Fibroblast of skin of back (primary cell): ENCODE measurements around the gene ZCCHC8.
"Not testable (repeated sequence)": the region's sequence is repeated elsewhere in the genome, so short reads cannot be mapped to it uniquely, and the experiment has no call there.

ENCODE experiments used
- DNase-seq: peaks from one replicate; pipeline ENCODE4 v3.0.0-alpha.2; 2013

Gene ZCCHC8

DNA sequence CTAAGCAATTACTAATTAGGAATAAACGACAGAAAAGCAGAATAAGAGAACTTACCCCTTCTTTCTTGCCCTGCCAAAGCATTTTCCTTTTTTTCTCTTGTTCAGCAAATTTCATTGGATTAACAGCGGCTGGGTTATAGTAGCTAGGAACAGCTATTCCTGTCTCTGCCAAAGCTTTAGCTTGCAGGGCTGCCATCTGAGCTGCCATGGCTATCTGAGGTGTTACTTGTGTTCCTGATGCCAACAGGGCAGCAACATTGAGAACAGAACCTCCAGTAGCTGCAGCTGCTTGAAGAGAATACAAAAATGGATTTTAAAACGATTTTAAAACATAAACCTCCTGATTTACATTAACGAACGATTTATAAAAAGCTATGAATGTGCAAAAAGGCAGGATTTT, 7.4 kb upstream of the ZCCHC8 start:
- DNase-seq: no peak

DNA sequence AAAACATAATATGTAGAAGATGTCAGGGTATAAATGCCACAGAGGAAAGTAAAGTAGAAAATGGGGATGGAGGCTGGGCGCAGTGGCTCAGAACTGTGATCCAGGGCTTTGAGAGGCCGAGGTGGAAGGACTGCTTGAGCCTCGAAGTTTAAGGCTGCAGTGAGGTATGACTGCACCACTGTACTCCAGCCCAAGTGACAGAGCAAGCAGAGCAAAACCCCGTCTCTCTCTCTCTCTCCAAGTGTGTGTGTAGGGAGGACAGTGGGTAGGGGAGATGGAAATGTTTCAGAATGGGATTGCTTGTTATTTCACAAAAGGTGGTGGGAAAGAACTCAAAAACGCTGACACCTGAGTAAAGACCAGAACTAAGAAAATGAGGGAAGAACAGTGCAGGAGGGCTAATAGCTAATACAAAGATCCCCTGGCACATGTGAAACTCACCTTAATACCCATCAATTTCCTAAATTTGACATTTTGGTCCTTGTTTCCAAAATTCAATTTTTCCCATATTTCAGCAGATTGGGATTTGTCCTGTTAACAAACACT, 5.7 kb upstream of the ZCCHC8 start:
- DNase-seq: no peak

DNA sequence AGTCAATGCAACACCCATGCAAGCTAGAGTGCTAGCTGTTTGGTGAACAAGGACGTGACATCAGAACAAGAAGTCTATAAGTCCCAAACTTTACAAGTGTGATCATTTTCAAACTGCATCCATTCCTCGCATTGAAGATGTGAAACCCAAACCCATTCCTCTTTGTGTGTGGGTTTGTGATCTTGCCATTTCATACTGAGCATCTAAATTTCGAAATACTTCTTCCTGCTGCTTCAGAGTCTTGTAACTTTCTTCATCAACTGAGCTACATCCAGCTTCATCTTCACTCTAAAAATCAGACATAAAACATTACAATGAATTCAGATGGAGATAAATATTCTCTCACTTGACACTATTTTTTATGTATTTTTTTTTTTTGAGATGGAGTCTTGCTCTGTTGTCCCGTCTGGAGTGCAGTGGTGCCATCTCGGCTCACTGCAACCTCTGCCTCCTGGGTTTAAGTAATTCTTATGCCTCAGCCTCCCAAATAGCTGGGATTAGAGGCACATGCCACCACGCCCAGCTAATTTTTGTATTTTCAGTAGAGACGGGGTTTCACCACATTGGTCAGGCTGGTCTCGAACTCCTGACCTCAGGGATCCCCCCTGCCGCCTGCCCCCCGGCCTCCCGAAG, 4.8 kb upstream of the ZCCHC8 start:
- DNase-seq: no peak

DNA sequence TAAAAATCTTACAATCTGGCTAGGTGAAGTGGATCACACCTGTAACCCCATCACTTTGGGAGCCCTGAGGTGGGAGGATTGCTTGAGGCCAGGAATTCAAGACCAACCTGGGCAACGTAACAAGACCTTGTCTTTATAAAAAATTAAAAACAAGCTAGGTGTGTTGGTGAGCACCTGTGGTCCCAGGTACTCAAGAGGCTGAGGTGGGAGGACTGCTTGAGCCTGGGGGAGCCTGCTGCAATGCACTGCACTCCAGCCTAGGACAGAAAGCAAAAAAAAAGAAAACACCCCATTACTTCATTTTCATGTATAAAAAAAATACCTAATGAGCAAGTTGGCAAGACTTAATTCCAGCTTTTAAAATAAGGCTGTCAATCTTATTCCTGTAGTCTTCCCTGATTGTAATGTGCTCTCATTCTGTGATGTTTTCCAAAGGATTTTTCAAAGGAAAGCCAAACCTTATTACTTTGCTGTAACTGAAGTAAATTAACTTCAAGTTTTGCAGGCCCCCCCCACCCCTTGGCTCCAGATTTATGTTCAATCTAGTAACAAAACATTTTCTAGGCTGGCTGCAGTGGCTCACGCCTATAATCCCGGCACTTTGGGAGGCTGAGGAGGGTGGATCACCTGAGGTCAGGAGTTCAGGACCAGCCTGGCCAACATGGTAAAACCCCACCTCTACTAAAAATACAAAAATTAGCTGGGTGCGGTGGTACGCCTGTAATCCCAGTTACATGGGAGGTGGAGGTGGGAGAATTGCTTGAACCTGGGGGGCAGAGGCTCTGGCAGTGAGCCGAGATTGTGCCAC, 3.3 kb upstream of the ZCCHC8 start:
- DNase-seq: no peak

DNA sequence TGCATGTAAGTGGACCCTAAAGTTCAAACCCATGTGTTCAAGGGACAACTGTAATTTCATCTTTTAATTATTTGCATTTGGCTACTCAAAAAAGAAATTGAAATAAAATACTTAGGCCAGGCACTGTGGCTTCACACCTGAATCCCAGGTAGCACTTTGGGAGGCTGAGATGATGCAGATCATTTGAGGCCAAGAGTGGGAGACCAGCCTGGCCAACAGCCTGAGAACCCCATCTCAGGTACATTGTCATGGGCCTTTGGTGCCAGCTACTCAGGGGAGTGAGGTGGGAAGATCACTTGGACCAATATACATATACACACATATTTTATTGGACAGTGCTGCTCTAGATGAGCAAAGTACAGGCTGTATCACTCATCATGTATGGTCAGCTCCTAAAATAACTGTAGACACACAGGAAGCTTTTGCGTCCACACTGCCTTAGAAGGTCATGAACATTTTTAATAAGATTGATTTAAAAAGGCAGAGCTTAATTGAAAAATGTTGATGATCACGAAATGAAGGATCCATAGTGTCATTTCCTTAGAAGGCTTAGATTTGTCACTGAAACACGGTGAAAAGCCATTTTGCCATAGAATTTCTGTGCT, 2.5 kb upstream of the ZCCHC8 start:
- DNase-seq: no peak

DNA sequence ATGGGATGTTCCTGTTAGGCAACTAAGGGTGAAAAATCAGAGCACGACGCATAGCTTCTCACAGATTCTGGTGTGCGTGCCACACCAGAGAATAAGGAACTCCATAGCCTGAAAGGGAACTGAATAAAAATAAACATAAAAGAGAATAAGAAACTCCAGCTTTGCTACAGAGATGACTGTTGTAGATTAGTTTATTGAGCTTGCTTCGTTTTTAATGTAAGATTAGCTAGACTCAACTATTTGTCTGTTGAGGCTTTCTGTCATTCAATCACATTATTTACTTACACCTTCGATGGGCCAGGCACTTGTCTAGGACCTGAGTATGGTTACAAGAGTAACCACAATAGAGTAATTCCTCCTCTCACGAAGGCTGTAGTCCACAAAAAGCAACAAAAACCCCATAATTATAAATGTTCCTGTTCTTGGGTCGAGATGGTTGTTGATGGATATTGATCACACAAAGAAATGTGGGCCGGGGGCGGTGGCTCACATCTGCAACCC, 807 bp upstream of the ZCCHC8 start:
- DNase-seq: no peak

DNA sequence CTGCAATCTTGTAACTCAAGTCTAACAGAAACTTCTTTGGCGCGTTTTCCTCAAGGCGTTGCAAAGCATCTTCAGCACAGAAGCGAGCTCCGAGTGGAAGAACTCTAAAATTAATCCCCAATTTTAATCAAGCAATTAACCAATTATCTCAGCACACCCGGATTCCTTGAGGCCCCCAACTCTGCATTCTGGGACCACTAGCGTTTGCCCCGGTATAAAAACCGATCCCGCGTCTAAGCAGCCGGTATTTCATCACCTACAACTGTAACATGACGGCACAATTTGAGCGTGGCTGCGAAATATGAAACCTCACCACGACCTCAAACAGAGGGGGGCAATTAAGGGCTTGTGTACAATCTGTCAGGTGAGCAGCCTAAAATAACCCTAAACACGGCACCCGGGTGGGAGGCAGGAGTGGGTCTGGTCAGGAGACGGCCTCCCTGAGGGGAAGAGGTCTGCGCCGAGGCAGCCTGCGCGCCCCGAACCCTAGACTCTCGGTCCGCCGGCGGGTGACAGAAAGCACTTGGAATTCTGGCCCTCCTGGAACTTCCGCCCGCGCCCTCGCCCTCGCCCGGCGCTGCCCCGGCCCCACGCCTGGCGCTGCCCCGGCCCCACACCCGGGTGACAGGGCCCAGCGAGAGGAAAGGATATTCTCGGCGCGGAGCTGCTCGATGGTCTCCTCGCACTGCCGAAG, 594 bp downstream of the ZCCHC8 start:
- peak; percentile 62 for DNase-seq

DNA sequence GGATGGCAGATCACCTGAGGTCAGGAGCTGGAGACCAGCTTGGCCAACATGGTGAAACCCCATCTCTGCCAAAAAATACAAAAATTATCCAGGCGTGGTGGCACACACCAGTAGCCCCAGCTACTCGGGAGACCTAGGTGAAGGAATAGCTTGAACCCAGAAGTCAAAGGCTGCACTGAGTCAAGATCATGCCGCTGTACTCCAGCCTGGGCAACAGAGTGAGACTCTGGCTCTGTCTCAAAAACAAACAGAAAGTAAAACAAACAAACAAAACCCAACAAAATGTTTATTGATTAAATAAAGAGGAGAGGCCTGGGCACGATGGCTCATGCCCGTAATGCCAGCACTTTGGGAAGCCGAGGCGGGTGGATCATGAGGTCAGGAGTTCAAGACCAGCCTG, 5.5 kb downstream of the ZCCHC8 start:
- DNase-seq: no peak

DNA sequence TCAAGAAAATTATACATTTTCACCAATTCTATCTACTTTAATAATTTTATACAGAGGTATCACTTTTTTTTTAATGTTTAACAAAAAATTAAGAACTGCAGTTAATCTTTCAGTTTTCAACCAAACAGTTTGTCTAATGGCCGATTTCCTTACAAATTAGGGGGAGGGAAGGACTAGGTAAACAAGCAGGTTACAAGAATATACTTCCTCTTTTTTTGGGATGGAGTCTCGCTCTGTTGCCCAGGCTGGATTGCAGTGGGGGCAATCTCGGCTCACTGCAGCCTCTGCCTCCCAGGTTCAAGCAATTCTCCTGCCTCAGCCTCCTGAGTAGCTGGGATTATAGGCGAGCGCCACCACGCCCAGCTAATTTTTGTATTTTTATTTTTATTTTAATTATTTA, 7.5 kb downstream of the ZCCHC8 start:
- DNase-seq: not testable (repeated sequence)

DNA sequence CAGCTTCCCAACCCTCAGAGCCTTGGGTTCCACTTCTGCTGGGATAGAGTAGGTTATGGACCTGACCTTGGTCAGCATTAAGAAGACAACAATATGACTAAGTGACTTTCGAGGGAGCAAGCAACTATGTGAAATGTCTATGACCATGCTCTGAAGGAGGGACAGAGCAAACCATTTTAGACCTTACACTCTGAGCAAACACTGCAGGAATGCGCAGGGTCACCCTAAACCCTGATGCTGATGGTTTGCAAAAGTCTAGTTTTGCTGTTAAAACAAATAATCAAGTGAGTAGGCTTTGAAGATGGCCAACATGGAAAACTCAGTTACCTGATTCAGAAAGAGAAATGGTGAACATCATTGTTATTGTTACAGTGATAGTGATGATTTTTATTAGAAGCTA, 8.7 kb downstream of the ZCCHC8 start:
- DNase-seq: no peak

DNA sequence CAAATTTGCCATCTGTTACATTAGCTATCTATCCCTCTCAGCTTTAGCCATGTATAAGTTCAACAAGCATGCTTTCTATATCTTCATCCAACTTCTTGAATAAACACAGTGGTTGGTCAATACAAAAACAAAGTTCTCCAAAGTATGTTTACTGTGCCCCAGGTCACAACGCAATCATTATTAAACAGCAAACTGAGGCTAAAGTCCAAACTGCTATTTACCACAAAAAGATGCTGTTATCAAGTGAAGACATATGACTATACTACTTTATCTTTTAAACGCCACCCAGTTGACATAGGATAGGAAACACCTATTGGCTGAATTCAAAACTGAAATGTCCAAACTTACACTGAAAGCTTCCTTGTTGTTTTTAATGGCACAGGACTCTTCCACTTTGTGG, 11.7 kb downstream of the ZCCHC8 start:
- DNase-seq: no peak

DNA sequence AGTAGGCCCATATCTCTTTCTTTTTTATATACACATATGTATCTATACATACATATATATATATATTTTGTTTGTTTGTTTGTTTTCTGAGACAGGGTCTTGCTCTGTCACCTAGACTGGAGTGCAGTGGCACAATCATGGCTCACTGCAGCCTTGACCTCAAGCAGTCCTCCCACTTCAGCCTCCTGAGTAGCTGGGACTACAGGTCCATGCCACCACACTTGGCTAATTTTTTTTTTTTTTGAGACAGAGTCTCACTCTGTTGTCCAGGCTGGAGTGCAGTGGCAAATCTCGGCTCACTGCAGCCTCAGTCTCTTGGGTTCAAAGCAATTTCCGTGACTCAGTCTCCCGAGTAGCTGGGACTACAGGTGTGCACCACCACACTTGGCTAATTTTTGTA, 12.9 kb downstream of the ZCCHC8 start:
- not testable (repeated sequence) for DNase-seq

DNA sequence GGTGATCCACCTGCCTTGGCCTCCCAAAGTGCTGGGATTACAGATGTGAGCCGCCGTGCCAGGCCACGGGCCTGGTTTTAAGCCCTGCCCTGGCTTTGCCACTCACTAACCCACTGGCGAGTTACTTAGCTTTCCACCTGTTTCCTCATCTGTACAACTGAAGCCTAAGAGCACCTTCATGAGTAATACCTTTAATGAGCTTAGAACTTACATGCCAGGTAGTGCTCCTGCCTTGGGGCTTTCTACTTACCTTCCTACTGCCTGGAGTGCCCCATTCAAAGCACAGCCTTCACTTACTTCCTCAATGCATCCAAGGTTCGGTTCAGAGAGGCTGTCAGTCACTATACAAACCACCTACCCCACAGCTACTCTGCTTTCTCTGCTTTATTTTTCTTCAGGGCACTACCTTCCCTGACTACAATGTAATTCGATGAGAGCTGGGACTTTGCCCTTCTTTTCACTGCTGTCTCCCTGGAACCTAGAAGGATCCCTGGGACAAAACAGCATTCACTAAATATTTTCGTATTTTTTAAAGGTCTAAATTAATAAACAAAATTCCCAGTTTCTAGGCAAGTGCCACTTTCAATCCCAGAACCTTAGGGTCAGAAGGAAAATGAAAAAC, 13.8 kb downstream of the ZCCHC8 start:
- no peak for DNase-seq

DNA sequence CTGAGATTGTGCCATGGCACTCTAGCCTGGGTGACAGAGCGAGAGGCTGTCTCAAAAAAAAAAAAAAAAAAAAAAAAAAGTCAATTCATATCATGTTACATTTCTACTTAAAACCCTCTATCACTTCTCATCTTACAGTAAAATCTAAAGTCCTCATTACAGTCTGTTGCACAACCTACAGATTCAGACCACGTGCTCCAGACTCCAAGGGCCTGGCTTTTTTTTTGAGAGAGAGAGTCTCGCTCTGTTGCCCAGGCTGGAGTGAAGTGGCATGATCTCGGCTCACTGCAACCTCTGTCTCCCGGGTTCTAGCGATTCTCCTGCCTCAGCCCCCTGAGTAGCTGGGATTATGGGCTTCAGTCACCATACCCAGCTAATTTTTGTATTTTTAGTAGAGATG, 14.4 kb downstream of the ZCCHC8 start:
- not testable (repeated sequence) for DNase-seq

DNA sequence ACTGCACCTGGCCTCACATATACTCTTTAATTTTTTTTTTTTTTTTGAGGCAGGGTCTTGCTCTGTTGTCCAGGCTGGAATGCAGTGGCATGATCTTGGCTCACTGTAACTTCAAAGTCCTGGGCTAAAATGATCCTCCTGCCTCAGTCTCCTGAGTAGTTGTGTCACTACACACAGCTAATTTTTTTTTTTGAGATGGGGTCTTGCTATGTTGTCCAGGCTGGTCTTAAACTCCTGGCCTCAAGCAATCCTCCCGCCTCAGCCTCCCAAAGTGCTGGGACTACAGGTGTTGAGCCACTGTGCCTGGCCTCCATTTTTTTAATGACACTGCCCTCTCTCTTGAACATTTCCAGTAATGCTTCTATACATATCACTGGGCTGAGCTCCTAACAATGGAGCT, 16.3 kb downstream of the ZCCHC8 start:
- DNase-seq: not testable (repeated sequence)

DNA sequence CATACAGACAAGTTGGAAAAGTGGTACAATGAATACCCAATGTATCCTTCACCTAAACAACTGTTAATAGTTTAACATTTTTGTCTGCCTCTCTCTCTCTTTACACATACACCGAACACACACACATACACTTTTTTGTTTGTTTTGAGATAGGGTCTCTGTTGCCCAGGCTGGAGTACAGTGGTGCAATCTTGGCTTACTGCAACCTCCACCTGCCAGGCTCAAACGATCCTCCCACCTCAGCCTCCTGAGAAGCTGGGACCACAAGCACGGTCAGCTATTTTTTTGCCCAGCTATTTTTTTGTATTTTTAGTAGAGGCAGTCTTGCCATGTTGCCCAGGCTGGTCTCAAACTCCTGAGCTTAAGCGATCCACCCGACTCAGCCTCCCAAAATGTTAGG, 16.8 kb downstream of the ZCCHC8 start:
- no peak for DNase-seq

DNA sequence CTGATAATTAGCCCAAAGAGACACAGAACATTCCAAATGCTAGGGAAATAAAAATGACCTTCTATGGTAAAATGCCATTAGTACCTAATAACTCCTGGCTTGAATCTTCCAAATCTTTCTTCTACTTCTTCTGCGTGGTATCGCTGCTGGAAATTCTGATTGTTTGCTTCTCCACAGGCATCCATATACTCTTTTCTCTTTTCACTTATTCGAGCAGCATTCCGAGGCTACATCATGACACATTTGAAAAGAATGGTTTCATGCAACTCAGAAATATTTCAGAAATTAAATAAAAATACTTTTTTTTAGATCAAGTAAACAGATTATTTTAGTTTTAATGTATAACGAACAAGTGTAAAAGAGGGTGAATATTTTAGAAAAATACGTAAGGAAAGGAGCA, 18.9 kb downstream of the ZCCHC8 start:
- peak; percentile 46 for DNase-seq

DNA sequence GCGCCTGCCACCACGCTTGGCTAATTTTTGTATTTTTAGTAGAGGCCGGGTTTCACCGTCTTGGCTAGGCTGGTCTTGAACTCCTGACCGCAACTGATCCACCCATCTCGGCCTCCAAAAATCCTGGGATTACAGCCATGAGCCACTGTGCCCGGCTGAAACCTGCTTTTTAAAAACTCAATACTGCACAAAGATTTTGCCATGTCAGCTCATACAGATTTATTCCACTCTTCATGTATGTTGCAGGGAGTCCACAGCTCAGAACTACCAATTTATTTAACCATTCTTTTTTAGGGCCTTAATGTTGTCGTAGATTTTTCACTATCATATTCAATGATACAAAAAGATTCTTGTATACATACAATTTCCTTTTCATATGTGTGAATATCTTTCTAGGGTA, 20.0 kb downstream of the ZCCHC8 start:
- no peak for DNase-seq

DNA sequence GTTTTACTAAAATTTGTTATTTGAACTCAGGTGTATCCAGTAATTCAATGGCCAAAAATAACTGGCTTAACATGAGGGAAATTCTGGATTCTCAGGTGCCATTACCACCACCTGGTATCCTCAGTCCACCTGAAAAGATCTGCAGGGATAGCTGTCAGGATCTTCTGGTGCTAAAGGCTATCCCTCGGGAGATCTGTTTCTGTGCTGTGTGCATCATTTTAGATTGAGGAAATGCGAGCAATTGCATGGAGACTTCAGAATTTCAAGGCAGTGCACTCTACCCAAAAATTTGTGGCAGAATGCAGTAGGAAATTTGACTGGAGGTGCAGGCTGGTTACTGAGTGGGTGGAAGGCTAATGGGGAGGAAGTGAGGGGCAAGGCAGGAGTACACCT, 26.4 kb downstream of the ZCCHC8 start:
- no peak for DNase-seq

DNA sequence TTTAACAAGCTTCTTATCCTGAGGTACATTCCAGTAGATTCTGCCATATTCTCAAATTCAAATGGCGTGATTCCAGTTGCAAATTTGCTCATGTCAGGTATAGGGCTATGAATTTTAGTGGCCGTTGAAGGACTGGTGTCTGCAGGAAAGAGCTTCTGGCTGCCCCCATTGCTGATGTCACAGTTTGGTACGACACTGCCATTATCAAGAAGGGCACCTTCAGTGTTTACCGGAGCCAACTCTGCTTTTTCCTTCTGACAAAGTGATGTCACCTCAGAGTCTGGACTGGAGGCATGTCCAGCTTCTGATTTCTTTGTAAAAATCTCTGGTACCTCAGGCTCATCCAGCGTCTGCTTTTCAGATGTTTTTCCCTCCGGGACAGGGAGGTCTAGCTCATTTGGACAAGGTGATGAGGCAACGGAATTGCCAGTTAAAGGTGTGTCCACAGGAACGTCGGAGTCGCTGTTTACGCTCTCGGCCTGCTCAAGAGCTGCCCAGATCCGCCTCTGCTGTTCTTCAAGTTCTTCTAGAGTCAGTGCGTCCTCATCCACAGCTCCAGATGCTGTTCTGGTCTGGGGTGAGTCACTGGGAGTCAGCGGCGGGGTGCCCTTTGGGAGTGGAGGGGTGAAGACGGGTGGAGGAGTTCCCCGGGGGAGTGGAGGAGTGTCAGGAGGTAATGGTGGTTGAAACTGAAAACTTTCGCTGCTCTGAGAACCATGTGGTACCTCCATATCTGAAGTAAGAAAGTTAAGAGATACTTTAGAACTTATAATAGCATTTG, 27.0 kb downstream of the ZCCHC8 start:
- DNase-seq: no peak
